H1 (cell line): Measurements from ENCODE around the gene PPP1R3G. TPM values are rescaled to one million over a fixed set of nuclear protein-coding genes. Genes with fewer than 3 reads are reported as not detected.

Experiments
- CTCF ChIA-PET: fragments of 300-600 bp; sonication (Branson Sonifier 250); formaldehyde crosslinking; loops from one replicate; lab custom pipeline; 2021; ENCODE audit not compliant: partially characterized antibody; lab: Charles Lee
- POLR2A ChIA-PET: fragments of 300-600 bp; sonication (Branson Sonifier 250); formaldehyde crosslinking; loops from one replicate; lab custom pipeline; 2021; ENCODE audit warnings: inconsistent platforms; ENCODE audit not compliant: partially characterized antibody; lab: Charles Lee
- DNase-seq, 2 experiments: peaks; one replicate each; pipeline versions ENCODE4 v3.0.0 to v3.0.0-alpha.2; 2010 to 2022; ENCODE audit warnings: low spot score in 2 of 2, low read depth in 1 of 2, mixed read lengths in 1 of 2
- FAIRE-seq: peaks from 2 replicates; lab custom pipeline; 2011; peaks lifted over from hg19 to GRCh38; lab: Jason Lieb, UNC
- H2AFZ ChIP-seq: 2 replicates; pipeline ENCODE4 v1.8.1; 2012; ENCODE audit warnings: low read length, inconsistent platforms
- H2AK5ac ChIP-seq: 2 replicates; pipeline ENCODE4 v1.6.1; 2013; ENCODE audit warnings: low read depth, low read length
- H2BK120ac ChIP-seq: replicated peaks from 2 replicates; pipeline ENCODE3; 2013; ENCODE audit warnings: low read depth, low read length, inconsistent platforms
- H2BK12ac ChIP-seq: 2 replicates; pipeline ENCODE4 v1.6.1; 2013; ENCODE audit warnings: low read depth, low read length
- H2BK15ac ChIP-seq: 2 replicates; pipeline ENCODE4 v1.6.1; 2013; ENCODE audit warnings: low read length
- H2BK20ac ChIP-seq: 2 replicates; pipeline ENCODE4 v1.6.1; 2013; ENCODE audit warnings: low read length
- H2BK5ac ChIP-seq: 2 replicates; pipeline ENCODE4 v1.6.1; 2013; ENCODE audit warnings: low read depth, low read length
- H3K14ac ChIP-seq: 2 replicates; pipeline ENCODE4 v1.6.1; 2013; ENCODE audit warnings: inconsistent platforms; ENCODE audit not compliant: insufficient read length
- H3K18ac ChIP-seq: 2 replicates; pipeline ENCODE4 v1.6.1; 2013; ENCODE audit warnings: low read length; ENCODE audit errors: extremely low read depth
- H3K23ac ChIP-seq: 2 replicates; pipeline ENCODE4 v1.6.1; 2013; ENCODE audit warnings: inconsistent platforms; ENCODE audit not compliant: insufficient read length
- H3K23me2 ChIP-seq: 2 replicates; pipeline ENCODE4 v1.6.1; 2013; ENCODE audit warnings: low read depth, low read length
- H3K27ac ChIP-seq: 2 replicates; pipeline ENCODE4 v1.6.1; 2011; ENCODE audit warnings: low read depth, low read length, inconsistent platforms
- H3K27me3 ChIP-seq, 4 experiments: replicated peaks in 1 of 4; 1 replicate in 1 of 4; 2 replicates in 3 of 4; pipeline versions ENCODE4 v1.6.1 to v1.8.1; 2011 to 2013; ENCODE audit warnings: low read length in 3 of 4, mild to moderate bottlenecking in 3 of 4, inconsistent platforms in 2 of 4, mixed read lengths in 2 of 4, moderate library complexity in 1 of 4; ENCODE audit not compliant: control insufficient read depth in 3 of 4, insufficient read depth in 3 of 4; ENCODE audit errors: extremely low read depth in 1 of 4
- H3K36me3 ChIP-seq, 4 experiments: 2 replicates each; pipeline versions ENCODE4 v1.6.1 to v1.8.1; 2011 to 2013; ENCODE audit warnings: mild to moderate bottlenecking in 4 of 4, low read length in 3 of 4, moderate library complexity in 2 of 4, control low read depth in 1 of 4, inconsistent platforms in 1 of 4; ENCODE audit not compliant: insufficient read depth in 4 of 4, control insufficient read depth in 2 of 4
- H3K4ac ChIP-seq: replicated peaks from 2 replicates; pipeline ENCODE3; 2013; ENCODE audit warnings: low read length, low read depth, mixed read lengths, inconsistent platforms; ENCODE audit not compliant: insufficient read length
- H3K4me1 ChIP-seq, 4 experiments: replicated peaks in 1 of 4; 1 replicate in 1 of 4; 2 replicates in 3 of 4; pipeline versions ENCODE4 v1.6.1 to v1.8.1; 2011 to 2013; ENCODE audit warnings: low read length in 3 of 4, inconsistent platforms in 2 of 4, mixed read lengths in 1 of 4; ENCODE audit not compliant: insufficient read depth in 4 of 4, control insufficient read depth in 3 of 4
- H3K4me2 ChIP-seq, 2 experiments: 2 replicates each; pipeline versions ENCODE4 v1.6.1 to v1.8.1; 2011 to 2013; ENCODE audit warnings: low read depth in 2 of 2, low read length in 2 of 2, control low read depth in 1 of 2, inconsistent platforms in 1 of 2, mild to moderate bottlenecking in 1 of 2; ENCODE audit not compliant: insufficient read depth in 1 of 2
- H3K4me3 ChIP-seq, 4 experiments: fragments of 200-600, 300-600 bp in 1 of 4; sonication (generic), shearing (Covaris generic), sonication (Bioruptor Twin) in 1 of 4; 2 replicates each; pipeline versions ENCODE4 v1.5.1 to v1.8.1; 2011 to 2016; ENCODE audit warnings: low read length in 4 of 4, low read depth in 3 of 4, control low read depth in 2 of 4, inconsistent platforms in 2 of 4, mild to moderate bottlenecking in 2 of 4, mixed read lengths in 1 of 4, moderate library complexity in 1 of 4; ENCODE audit not compliant: insufficient read depth in 2 of 4; ENCODE audit errors: extremely low read depth in 1 of 4
- H3K56ac ChIP-seq: replicated peaks from 2 replicates; pipeline ENCODE3; 2013; ENCODE audit warnings: low read depth, mild to moderate bottlenecking, mixed read lengths, low read length, inconsistent platforms; ENCODE audit not compliant: insufficient read length
- H3K79me1 ChIP-seq: 2 replicates; pipeline ENCODE4 v1.6.1; 2013; ENCODE audit warnings: low read depth, low read length, control low read depth
- H3K79me2 ChIP-seq, 2 experiments: 2 replicates each; pipeline versions ENCODE4 v1.6.1 to v1.8.1; 2012 to 2013; ENCODE audit warnings: low read length in 2 of 2, mild to moderate bottlenecking in 2 of 2, inconsistent platforms in 1 of 2; ENCODE audit not compliant: insufficient read depth in 2 of 2, control insufficient read depth in 1 of 2
- H3K9ac ChIP-seq, 4 experiments: replicated peaks in 1 of 4; 1 replicate in 1 of 4; 2 replicates in 3 of 4; pipeline versions ENCODE4 v1.6.1 to v1.8.1; 2011 to 2013; ENCODE audit warnings: low read depth in 3 of 4, low read length in 3 of 4, control low read depth in 2 of 4, mild to moderate bottlenecking in 2 of 4, moderate library complexity in 2 of 4, inconsistent platforms in 1 of 4; ENCODE audit errors: extremely low read depth in 1 of 4
- H3K9me3 ChIP-seq, 2 experiments: 2 replicates each; pipeline versions ENCODE4 v1.6.1 to v1.8.1; 2012 to 2013; ENCODE audit warnings: mild to moderate bottlenecking in 2 of 2, moderate library complexity in 2 of 2, control low read depth in 1 of 2, inconsistent platforms in 1 of 2, low read depth in 1 of 2, low read length in 1 of 2, mixed read lengths in 1 of 2; ENCODE audit not compliant: insufficient read depth in 2 of 2
- H4K20me1 ChIP-seq, 2 experiments: replicated peaks in 1 of 2; 2 replicates each; pipeline versions ENCODE3 to v1.8.1; 2011 to 2013; ENCODE audit warnings: inconsistent platforms in 2 of 2, low read length in 2 of 2, mild to moderate bottlenecking in 1 of 2; ENCODE audit not compliant: insufficient read depth in 2 of 2, control insufficient read depth in 1 of 2
- H4K5ac ChIP-seq: 2 replicates; pipeline ENCODE4 v1.6.1; 2013; ENCODE audit warnings: low read length, low read depth, mixed read lengths, inconsistent platforms; ENCODE audit not compliant: insufficient read length
- H4K8ac ChIP-seq: 2 replicates; pipeline ENCODE4 v1.8.0; 2013; ENCODE audit warnings: mild to moderate bottlenecking, moderate library complexity, low read length, inconsistent platforms; ENCODE audit not compliant: insufficient read depth; ENCODE audit errors: extremely low read depth
- H4K91ac ChIP-seq: replicated peaks from 2 replicates; pipeline ENCODE3; 2013; ENCODE audit warnings: low read length, mixed read lengths, inconsistent platforms; ENCODE audit not compliant: insufficient read length
- BCL11A ChIP-seq, 2 experiments: IDR thresholded peaks; one replicate each; pipeline ENCODE4 v1.6.1; 2011; ENCODE audit warnings: low read depth in 2 of 2, low read length in 2 of 2, mild to moderate bottlenecking in 2 of 2
- BRCA1 ChIP-seq: IDR thresholded peaks from 2 replicates; pipeline ENCODE4 v1.6.1; 2012; ENCODE audit warnings: low read depth, low read length, improper control_type of control experiment
- CBX5 ChIP-seq: fragments of 300-800, 300-1000 bp; sonication (generic); IDR thresholded peaks from 2 replicates; pipeline ENCODE4 v1.7.1; 2016; ENCODE audit warnings: antibody characterized with exemption, low read length, low read depth
- CBX8 ChIP-seq: fragments of 300-800, 300-1000 bp; sonication (generic); IDR thresholded peaks from 2 replicates; pipeline ENCODE4 v1.7.1; 2016; ENCODE audit warnings: low read depth, low read length, borderline replicate concordance
- GABPA ChIP-seq: IDR thresholded peaks from 2 replicates; pipeline ENCODE4 v1.6.1; 2011; ENCODE audit warnings: mild to moderate bottlenecking, low read length, moderate library complexity, borderline replicate concordance; ENCODE audit not compliant: insufficient read depth
- HDAC2 ChIP-seq, 2 experiments: fragments of 300-600 bp in 1 of 2; sonication (generic) in 1 of 2; IDR thresholded peaks; 2 replicates each; pipeline ENCODE4 v1.6.1; 2011 to 2012; ENCODE audit warnings: low read depth in 2 of 2, low read length in 2 of 2, mild to moderate bottlenecking in 2 of 2, moderate library complexity in 2 of 2, borderline replicate concordance in 1 of 2, inconsistent platforms in 1 of 2
- JUND ChIP-seq: IDR thresholded peaks from 2 replicates; pipeline ENCODE4 v1.6.1; 2011; ENCODE audit warnings: mild to moderate bottlenecking, improper control_type of control experiment, low read length
- PHF8 ChIP-seq: fragments of 200-600 bp; sonication (generic); conservative IDR thresholded peaks from 2 replicates; pipeline ENCODE4 v1.7.1; 2012; ENCODE audit warnings: low read depth, mild to moderate bottlenecking, inconsistent platforms, low read length, moderate library complexity
- SAP30 ChIP-seq: fragments of 300-600 bp; sonication (generic); IDR thresholded peaks from 2 replicates; pipeline ENCODE4 v1.7.1; 2012; ENCODE audit warnings: low read length, moderate library complexity, mild to moderate bottlenecking, inconsistent platforms; ENCODE audit not compliant: insufficient read depth, insufficient replicate concordance
- SP1 ChIP-seq: IDR thresholded peaks from 2 replicates; pipeline ENCODE4 v1.6.1; 2011; ENCODE audit warnings: low read depth, low read length
- SP2 ChIP-seq: IDR thresholded peaks from 2 replicates; pipeline ENCODE4 v1.6.1; 2012; ENCODE audit warnings: mild to moderate bottlenecking, low read length, inconsistent platforms
- WGBS, 2 experiments: shearing (Covaris generic) in 1 of 2; methylation state at CpG; one replicate each; pipeline versions ENCODE4 v1.1.6 to v1.1.7; 2013 to 2015; ENCODE audit warnings: low lambda C conversion rate in 2 of 2, mixed read lengths in 2 of 2, inconsistent platforms in 1 of 2, low coverage in 1 of 2, missing lambda C conversion rate in 1 of 2; ENCODE audit not compliant: insufficient replicate concordance in 2 of 2, insufficient coverage in 1 of 2, insufficient read length in 1 of 2; ENCODE audit errors: extremely low coverage in 1 of 2, missing lambda C conversion rate in 1 of 2; 5-methylcytosine and 5-hydroxymethylcytosine counted together
- polyA plus RNA-seq, 7 experiments: library from polyadenylated mRNA; depleted of rRNA in 3 of 7; stranded (reverse) in 5 of 7; unstranded in 2 of 7; fragments of >200 nt in 5 of 7; fragments of 200-250 nt in 2 of 7; gene quantifications; 1 replicate in 5 of 7; 2 replicates in 1 of 7; 4 replicates in 1 of 7; pipeline versions ENCODE4 v1.2.1 to v1.2.3, GENCODE V29; 2011 to 2013; ENCODE audit warnings: missing spikeins in 2 of 7, mixed read lengths in 2 of 7
- total RNA-seq: library from RNA; stranded (reverse); fragmentation: NEBNext Ultra II Directional; extraction: Animal tissue kit (Norgen Biotek cat#: 25700); gene quantifications from 2 replicates; pipeline ENCODE4 v1.2.1, GENCODE V29; 2021
- TF ChIP-seq, protein P1 (sequence below): IDR thresholded peaks from 2 replicates; pipeline ENCODE4 v1.6.1; 2012; ENCODE audit warnings: inconsistent platforms
- TF ChIP-seq, protein P2 (sequence below): IDR thresholded peaks from 2 replicates; pipeline ENCODE4 v1.6.1; 2012; ENCODE audit warnings: inconsistent platforms

PPP1R3G gene
- total and polyA plus RNA-seq, 2 of the 8 experiments (the other 6 are each of a cell fraction or from before 2014, with no cell fraction given) = 0.03 to 0.09 TPM

DNA sequence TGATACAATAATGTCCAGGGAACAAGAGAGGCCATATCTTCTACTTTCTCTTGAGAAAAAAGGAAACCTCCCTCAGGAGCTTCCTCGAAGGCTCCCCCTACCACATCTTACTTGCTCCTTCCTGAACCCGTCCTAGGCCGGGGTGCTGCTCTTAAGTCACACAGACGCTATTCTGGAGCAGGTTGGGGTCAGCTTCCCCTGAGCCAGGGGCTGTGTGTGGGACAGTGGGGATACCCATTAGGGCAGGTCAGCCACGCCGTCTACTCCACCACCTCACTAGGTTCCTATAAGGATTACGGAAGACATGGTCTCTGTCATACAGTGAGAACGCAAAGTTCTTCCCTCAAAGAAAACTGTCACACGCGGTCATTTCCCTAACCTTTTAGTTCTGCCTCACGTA lies 8.2 kb upstream of the PPP1R3G start:
- CTCF ChIA-PET = no interaction called here
- H3K9ac ChIP-seq = no peak overlapping the region
- H3K79me2 ChIP-seq = no peaks in the 10 kb centered on the region
- no peak overlapping the region for H2BK20ac ChIP-seq
- FAIRE-seq (no peak), DNase-seq (no peak)
- H2BK15ac ChIP-seq = no peak overlapping the region
- H3K36me3 ChIP-seq = no peaks in the 10 kb centered on the region
- POLR2A ChIA-PET = interaction anchor here (0.6 kb wide), 1 partner anchor 142 kb away, joined by 4 read pairs; no protein-coding TSS in a partner anchor
- 93% methylated on average over 11 of the region's 11 CpGs; no CpG with 5 or more reads in 1 of the 2 experiments for WGBS, 2 experiments
- no peak overlapping the region for H3K56ac ChIP-seq
- no peak overlapping the region for H3K23ac ChIP-seq
- H4K91ac ChIP-seq = no peak overlapping the region
- peaks cover 0 to 2% (median 1%) of the 10 kb centered on the region in 4 experiments; a peak in 3 of 7 replicates for H3K27me3 ChIP-seq
- no peak overlapping the region for H3K27ac ChIP-seq
- no peak overlapping the region for H2BK12ac ChIP-seq
- H3K9me3 ChIP-seq = no peaks in the 10 kb centered on the region
- no peak overlapping the region for H2AFZ ChIP-seq
- no peaks in the 10 kb centered on the region; the same call in 1 of the 2 replicates for H3K79me1 ChIP-seq
- no peak overlapping the region for H4K8ac ChIP-seq
- no peak overlapping the region for H2AK5ac ChIP-seq
- H4K5ac ChIP-seq = no peak overlapping the region
- no peak overlapping the region for H3K18ac ChIP-seq
- H2BK120ac ChIP-seq = no peak overlapping the region
- H3K4ac ChIP-seq = no peak overlapping the region
- no peak overlapping the region for H2BK5ac ChIP-seq
- H3K4me3 ChIP-seq = no peak overlapping the region
- H4K20me1 ChIP-seq = no peaks in the 10 kb centered on the region
- no peak overlapping the region for H3K14ac ChIP-seq
- no peak overlapping the region for H3K4me2 ChIP-seq
- H3K4me1 ChIP-seq = no peaks in the 10 kb centered on the region
- H3K23me2 ChIP-seq = peaks cover 2% of the 10 kb centered on the region; the same call in 1 of the 2 replicates
- TF ChIP-seq CBX5 = no peak
- TF ChIP-seq SP1 = no peak
- TF ChIP-seq GABPA = no peak
- TF ChIP-seq, protein P1, sequence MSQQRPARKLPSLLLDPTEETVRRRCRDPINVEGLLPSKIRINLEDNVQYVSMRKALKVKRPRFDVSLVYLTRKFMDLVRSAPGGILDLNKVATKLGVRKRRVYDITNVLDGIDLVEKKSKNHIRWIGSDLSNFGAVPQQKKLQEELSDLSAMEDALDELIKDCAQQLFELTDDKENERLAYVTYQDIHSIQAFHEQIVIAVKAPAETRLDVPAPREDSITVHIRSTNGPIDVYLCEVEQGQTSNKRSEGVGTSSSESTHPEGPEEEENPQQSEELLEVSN = no peak
- TF ChIP-seq PHF8 = no peak
- no peak for TF ChIP-seq SP2
- no peak for TF ChIP-seq JUND
- TF ChIP-seq BCL11A (IDR thresholded peaks at IDR 0.05; ENCODE audit: low read depth in 2 of 2, low read length in 2 of 2) = no peak
- no peak for TF ChIP-seq SAP30
- no peak for TF ChIP-seq CBX8
- no peak for TF ChIP-seq BRCA1
- TF ChIP-seq HDAC2 (IDR thresholded peaks at IDR 0.05; ENCODE audit: borderline replicate concordance in 1 of 2, low read depth in 2 of 2, low read length in 2 of 2) = no peak
- TF ChIP-seq, protein P2, sequence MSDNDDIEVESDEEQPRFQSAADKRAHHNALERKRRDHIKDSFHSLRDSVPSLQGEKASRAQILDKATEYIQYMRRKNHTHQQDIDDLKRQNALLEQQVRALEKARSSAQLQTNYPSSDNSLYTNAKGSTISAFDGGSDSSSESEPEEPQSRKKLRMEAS = no peak
